ENCODE results near the gene THBD. TPM values are rescaled to one million over a fixed set of nuclear protein-coding genes. Genes with fewer than 3 reads are reported as not detected.

The THBD gene
- total and polyA plus RNA-seq, 2 of the 4 experiments (the other 2 are of a cell fraction), result 0.07 TPM; not detected in 1

DNA sequence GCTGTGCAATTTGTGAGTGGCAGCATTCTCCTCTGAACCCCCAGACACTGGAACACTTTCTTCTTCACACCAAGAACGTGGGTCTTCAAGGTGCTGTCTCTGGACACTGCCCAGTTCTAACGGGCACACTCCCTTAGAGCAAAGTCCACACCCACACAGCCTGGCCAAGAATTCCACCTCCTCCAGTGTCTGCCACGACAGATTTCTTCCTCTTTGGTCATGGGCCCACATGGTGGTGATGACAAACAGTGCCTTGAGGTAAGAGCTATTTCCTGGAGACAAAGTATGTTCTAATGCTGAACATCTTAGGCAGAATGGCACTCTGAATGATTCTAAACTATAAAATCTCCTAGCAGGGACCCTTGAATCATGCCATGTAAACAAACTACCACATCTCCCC is 39.8 kb downstream of the THBD start:
- Histone ChIP-seq H3K4me3 (ENCODE audit: insufficient read depth, low read depth, low read length) (no peak overlapping the region), H3K4ac (ENCODE audit: low read depth, low read length) (no peak overlapping the region), H3K14ac (replicated peaks; ENCODE audit: low read depth, low read length) (no peak overlapping the region), H3K27me3 (ENCODE audit: control insufficient read depth, insufficient read depth, low read length) (no peaks in the 10 kb centered on the region), H3K4me1 (ENCODE audit: control insufficient read depth, insufficient read depth, low read length) (no peaks in the 10 kb centered on the region), H2BK15ac (ENCODE audit: low read depth, low read length) (no peak overlapping the region), H3K23ac (ENCODE audit: low read depth, low read length) (no peak overlapping the region), H4K8ac (ENCODE audit: low read depth in 2 of 2, low read length in 2 of 2) (no peak overlapping the region), H3K27ac (ENCODE audit: insufficient read depth, low read length) (no peak overlapping the region), H3K9me1 (ENCODE audit: insufficient read depth, low read length) (no peaks in the 10 kb centered on the region), H2BK5ac (ENCODE audit: low read depth, low read length, poor library complexity, severe bottlenecking) (no peak overlapping the region), H2BK120ac (ENCODE audit: low read depth, low read length) (no peak overlapping the region), H4K91ac (ENCODE audit: insufficient read depth, low read depth, low read length) (no peak overlapping the region), H3K9me3 (ENCODE audit: control insufficient read depth, insufficient read depth, low read length) (no peaks in the 10 kb centered on the region), H4K20me1 (ENCODE audit: insufficient read depth, low read length) (no peaks in the 10 kb centered on the region), H2AK5ac (ENCODE audit: low read depth, low read length) (no peak overlapping the region), H3K18ac (ENCODE audit: low read depth, low read length) (no peak overlapping the region), H3K9ac (ENCODE audit: low read depth, low read length) (no peak overlapping the region), H2AFZ (replicated peaks; ENCODE audit: low read length, poor library complexity) (no peak overlapping the region), H2BK20ac (ENCODE audit: low read depth, low read length) (no peak overlapping the region), H3K56ac (ENCODE audit: extremely low read depth, insufficient read depth, low read length) (no peak overlapping the region), H3K36me3 (ENCODE audit: control insufficient read depth, insufficient read depth, low read length) (no peaks in the 10 kb centered on the region), H4K5ac (ENCODE audit: low read depth, low read length) (no peak overlapping the region), H2AK9ac (replicated peaks; ENCODE audit: low read depth, low read length, poor library complexity) (no peak overlapping the region), H3K4me2 (ENCODE audit: low read depth, low read length) (no peak overlapping the region), H3K79me1 (ENCODE audit: low read depth in 1 of 2, low read length in 2 of 2) (no peaks in the 10 kb centered on the region)
- intact Hi-C loops (cut with micrococcal nuclease) (no loop called here), in situ Hi-C loops (cut with MboI; ENCODE audit: low sequenced_read_pairs) (no loop called here), dilution Hi-C loops (cut with HindIII; ENCODE audit: low sequenced_read_pairs, unreplicated experiment) (no loop called here)
- ATAC-seq (ENCODE audit: low read depth), result no peak
- POLR2A ChIA-PET (ENCODE audit: unreplicated experiment), result no interaction called here
- CTCF ChIA-PET, result no interaction called here
- no peak for DNase-seq
- WGBS, 2 experiments (ENCODE audit: extremely low coverage in 2 of 2, insufficient read length in 1 of 2), result no CpG with 5 or more reads among the region's 3 CpGs
- TF ChIP-seq FOS (IDR thresholded peaks at IDR 0.05; ENCODE audit: low read depth, low read length) (no peak), MXI1 (IDR thresholded peaks at IDR 0.05; ENCODE audit: borderline replicate concordance, low read depth, low read length) (no peak), SMC3 (IDR thresholded peaks at IDR 0.05; ENCODE audit: low read depth, low read length) (no peak), RFX5 (IDR thresholded peaks at IDR 0.05; ENCODE audit: low read depth, low read length) (no peak), RCOR1 (IDR thresholded peaks at IDR 0.05; ENCODE audit: insufficient replicate concordance, low read length) (no peak), MAZ (IDR thresholded peaks at IDR 0.05; ENCODE audit: borderline replicate concordance, low read depth, low read length) (no peak)
- TF ChIP-seq, protein P1, sequence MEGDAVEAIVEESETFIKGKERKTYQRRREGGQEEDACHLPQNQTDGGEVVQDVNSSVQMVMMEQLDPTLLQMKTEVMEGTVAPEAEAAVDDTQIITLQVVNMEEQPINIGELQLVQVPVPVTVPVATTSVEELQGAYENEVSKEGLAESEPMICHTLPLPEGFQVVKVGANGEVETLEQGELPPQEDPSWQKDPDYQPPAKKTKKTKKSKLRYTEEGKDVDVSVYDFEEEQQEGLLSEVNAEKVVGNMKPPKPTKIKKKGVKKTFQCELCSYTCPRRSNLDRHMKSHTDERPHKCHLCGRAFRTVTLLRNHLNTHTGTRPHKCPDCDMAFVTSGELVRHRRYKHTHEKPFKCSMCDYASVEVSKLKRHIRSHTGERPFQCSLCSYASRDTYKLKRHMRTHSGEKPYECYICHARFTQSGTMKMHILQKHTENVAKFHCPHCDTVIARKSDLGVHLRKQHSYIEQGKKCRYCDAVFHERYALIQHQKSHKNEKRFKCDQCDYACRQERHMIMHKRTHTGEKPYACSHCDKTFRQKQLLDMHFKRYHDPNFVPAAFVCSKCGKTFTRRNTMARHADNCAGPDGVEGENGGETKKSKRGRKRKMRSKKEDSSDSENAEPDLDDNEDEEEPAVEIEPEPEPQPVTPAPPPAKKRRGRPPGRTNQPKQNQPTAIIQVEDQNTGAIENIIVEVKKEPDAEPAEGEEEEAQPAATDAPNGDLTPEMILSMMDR (conservative IDR thresholded peaks at IDR 0.05; ENCODE audit: low read depth, low read length), result no peak
- TF ChIP-seq, protein P2, sequence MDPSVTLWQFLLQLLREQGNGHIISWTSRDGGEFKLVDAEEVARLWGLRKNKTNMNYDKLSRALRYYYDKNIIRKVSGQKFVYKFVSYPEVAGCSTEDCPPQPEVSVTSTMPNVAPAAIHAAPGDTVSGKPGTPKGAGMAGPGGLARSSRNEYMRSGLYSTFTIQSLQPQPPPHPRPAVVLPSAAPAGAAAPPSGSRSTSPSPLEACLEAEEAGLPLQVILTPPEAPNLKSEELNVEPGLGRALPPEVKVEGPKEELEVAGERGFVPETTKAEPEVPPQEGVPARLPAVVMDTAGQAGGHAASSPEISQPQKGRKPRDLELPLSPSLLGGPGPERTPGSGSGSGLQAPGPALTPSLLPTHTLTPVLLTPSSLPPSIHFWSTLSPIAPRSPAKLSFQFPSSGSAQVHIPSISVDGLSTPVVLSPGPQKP (IDR thresholded peaks at IDR 0.05; ENCODE audit: borderline replicate concordance, low read depth, low read length), result no peak
- BruUV-seq (replicated peaks), result no TSS peak
